Stimulated activated CD4-positive, alpha-beta T cell treated with anti-CD3 and anti-CD28 coated beads, Interleukin-2, amount 100 ng/mL, for 24 hours (primary cell): Measurements from ENCODE around the gene FGF18.

Experiments
- DNase-seq, 2 donors: peaks; one replicate each; pipeline ENCODE4 v3.0.0-alpha.2; 2020

Gene FGF18

DNA sequence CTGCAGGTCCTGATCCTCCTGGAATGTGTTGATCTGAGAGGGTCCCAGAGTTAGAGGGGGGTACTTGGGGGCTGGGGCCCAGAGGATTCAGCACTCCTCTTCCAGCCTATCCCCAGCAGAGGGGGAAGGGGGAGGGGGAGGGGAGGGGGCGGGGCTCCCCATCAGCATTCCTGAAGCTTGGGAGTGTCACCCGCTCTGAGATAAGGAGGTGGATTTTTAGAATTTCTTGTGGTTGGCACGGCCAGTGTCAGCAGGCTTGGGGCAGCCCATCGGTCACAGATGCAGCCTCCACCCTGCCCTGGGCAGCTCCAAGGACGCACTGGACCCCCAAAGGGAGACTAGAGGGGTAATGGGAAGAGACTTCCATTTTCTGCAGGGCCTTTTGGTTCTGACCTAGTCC, 5.3 kb downstream of the FGF18 start:
- no peak for DNase-seq

GRCh38 chr5:171425596-171426244, 6.3 kb downstream of the FGF18 start:
- DNase-seq = no peak

- DNase-seq = no peak
These were observed 6.8 kb downstream of the FGF18 start for GRCh38 chr5:171426266-171426665.

GRCh38 chr5:171426680-171427079, 7.2 kb downstream of the FGF18 start:
- DNase-seq = no peak

DNA sequence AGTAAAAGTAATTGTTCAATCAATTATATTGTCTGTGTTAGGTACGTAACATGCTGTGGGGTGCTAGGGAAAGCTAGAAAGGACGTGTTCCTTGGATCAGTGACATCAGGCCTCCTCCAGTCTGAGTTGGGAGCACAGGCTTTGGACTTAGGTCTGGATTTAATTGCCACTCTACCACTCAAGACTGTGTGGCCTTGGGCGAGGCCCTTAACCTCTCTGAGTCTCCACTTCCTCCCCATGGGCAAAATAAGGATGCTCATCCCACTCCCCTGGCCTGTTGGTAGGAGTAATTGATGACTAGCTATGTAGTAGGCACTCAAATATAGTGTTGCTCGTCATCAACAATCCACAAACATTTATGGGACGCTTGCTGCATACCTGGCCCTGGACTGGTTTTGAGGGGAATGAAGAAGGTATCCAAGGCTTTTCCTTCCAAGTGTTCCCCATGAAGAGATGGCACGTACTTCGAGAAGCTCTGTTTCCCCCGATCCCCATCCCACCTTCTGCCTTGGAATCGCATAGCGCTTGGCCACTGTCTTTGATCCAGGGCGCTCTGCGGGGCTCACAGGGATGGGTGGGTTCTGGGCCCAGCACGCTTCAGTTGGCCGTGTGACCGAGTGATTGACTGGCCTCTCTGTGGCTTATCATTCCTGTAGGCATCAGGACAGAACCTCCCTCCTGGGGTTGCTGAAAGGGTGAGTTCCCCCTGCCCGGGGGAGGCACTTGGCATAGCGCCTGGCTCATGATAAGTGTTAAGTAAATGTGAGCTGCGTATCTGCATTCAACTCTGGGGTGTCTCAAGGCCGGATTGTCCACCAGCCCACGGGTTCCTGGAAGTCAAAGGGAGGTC, 8.1 kb downstream of the FGF18 start:
- DNase-seq = no peak

DNA sequence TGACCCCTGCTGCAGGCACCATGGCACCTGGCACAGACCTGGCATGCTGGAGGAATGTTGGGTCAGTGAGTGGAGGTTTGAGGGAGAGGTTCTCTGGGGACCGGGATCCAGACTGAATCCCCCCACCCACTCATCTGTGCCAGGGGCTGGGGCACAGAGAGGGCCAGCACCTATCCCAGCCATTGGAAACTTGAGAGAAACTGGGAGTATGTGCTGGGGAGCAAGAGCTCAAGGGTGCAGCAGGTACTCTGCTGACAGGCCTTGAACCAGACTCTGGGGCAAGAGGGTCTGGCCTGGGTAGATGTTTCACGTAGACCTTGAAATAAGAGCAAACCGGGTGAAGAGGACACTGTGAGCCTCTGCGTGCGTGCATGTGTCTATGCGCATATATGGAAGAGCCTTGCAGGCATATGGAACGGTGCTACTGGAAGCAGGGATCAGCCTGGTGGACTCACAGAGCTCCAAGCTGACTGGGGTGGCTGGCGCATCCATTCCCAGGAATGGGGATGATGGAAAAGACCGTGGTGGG, 8.8 kb downstream of the FGF18 start:
- DNase-seq = no peak

- no peak for DNase-seq
These were observed 9.5 kb downstream of the FGF18 start for GRCh38 chr5:171428809-171429542.

DNA sequence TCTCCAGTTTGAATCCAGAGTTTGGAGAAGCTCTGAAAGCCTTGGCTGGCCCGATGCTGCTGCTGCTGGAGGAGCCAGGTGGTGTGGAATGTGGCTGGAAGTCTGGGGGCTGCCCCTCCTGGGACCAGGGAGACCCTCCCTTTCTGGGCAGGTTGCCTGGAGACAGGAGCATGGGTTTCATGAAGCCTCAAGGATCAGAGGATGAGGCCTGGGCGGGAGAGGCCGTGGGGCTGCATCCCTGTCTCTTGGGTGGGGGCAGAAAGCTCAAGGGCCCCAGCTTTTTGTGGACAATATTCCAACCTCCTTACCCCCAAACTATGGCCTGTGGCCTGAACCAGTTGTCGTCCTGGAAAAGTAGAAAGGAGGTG, 10.1 kb downstream of the FGF18 start:
- DNase-seq = no peak

GRCh38 chr5:171431251-171431777, 11.9 kb downstream of the FGF18 start:
- no peak for DNase-seq

- DNase-seq = no peak
These were observed 12.6 kb downstream of the FGF18 start for GRCh38 chr5:171432076-171432475.

DNA sequence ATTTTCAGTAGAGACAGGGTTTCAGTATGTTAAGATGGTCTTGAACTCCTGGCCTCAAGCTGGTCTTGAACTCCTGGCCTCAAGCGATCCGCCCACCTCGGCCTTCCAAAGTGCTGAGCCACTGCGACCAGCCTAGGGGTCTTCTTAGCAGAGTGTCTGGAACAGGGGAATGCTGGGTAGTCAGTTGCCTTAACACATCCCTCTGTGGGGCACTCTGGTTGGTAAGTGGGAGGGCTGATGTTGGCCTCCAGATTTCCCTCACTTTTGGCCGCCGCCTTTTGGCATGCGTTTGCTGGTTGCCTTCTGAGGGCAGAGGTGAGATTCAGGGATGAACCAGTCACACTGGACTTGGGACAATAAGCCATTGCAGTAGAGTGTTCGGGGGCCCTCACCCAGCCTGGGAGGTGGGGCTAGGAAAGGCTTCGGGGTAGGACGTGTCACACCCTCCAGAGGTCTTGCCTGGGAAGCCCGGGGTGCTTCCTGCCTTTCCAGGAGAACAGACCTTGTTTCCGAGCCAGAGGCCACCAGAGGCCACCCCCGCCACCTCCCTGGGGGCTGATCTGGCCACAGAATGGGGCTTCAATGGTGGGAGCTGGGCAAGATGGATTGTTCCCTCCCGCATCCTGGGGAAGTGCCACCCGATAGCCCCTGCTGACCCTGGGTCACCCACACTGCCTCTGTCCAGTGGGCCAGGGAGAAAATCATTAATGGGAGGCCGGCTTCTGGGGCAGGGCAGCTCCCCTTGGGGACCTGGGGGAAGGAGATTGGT, 13.3 kb downstream of the FGF18 start:
- no peak for DNase-seq

DNA sequence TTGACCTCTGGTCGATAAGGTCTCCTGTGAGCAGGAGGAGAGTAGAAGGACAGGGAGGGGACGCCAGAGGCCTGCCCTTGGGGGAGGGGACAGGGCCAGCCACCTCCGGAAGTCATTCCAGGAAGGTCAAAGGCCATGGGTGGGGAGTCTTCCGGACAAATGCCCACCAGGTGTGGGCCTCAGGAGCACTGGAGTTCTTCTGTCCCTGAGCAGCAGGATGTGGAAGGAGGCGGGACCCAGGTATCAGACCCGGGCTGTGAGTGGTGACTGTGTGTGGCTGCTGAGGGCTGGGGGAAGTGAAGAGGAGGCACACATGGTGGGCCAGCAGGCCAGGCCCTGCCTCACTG, 13.9 kb downstream of the FGF18 start:
- no peak for DNase-seq

DNA sequence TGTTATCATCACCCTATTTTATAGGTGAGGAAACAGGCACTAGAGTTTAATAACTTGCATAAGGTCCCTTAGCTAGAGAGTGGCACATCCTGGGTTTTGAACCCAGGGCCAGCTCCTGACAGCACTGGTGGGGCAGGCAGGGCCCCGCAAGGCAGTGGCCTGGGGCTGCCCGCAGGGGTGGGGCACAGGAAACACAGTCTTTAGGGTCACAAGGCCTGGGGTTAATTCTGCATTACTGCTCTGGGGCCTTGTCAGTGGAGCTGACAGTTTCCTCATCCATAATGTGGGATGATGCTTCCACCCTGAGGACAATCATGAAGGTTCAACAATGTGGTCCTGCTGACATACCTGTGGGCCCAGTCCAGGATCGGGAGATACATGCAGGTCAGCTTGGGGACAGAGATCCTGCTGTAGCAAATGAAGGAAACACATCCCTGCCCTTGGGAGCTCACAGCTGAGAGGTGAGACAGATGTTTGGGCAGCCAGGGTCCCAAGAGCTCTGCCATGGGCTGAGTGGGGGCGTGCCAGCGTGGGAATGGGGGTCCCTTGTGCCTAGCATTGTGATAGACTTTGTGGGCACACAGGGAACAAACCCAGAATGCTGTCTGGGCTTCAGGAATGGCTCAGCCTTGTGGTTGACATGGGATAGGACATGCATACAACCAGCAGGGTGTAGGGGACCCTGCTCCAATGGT, 14.7 kb downstream of the FGF18 start:
- DNase-seq = no peak

- DNase-seq = no peak
These were observed 15.4 kb downstream of the FGF18 start for GRCh38 chr5:171434874-171435273.

DNA sequence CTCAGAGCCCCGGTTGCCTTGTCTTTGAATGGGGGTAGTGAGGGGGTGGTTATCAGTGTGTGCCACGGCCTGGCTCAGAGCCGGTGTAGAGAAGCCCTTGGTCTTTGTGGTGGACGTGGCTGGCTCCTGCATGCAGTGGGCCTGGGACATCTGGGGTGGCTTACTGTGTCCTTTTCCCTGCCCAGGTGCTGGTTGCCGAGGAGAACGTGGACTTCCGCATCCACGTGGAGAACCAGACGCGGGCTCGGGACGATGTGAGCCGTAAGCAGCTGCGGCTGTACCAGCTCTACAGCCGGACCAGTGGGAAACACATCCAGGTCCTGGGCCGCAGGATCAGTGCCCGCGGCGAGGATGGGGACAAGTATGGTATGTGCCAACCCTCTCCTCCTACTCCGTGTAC, 16.5 kb downstream of the FGF18 start:
- DNase-seq = no peak

- DNase-seq = no peak
These were observed 17.4 kb downstream of the FGF18 start for GRCh38 chr5:171436804-171437285.

DNA sequence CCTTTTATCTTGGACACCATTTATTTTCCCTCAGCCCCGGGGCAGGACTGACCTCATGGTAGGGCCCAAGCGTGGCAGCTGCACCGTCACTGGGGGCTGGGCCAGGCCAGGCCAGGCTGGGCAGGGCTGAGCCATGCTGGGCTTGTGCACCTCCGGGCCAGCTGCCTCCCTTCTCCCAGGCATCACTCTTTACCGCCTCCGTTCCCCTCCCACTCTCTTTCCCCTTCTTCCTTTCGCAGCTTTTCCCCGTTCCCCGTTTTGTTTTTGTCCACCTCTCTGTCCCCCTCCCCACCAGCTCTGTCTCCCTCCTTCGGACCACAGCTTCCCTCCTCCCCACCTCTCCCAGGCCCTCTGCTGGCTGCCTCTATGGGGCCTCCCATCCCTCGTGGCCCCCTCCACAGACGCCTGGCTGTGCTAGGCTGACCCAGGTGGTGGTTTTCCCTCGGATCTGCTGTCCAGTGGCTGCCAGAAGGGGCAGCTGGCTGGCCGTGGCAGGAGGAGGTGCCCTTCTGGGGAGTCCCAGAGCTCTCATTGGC, 17.9 kb downstream of the FGF18 start:
- no peak for DNase-seq

- no peak for DNase-seq
These were observed 19.3 kb downstream of the FGF18 start for GRCh38 chr5:171438738-171439137.

DNA sequence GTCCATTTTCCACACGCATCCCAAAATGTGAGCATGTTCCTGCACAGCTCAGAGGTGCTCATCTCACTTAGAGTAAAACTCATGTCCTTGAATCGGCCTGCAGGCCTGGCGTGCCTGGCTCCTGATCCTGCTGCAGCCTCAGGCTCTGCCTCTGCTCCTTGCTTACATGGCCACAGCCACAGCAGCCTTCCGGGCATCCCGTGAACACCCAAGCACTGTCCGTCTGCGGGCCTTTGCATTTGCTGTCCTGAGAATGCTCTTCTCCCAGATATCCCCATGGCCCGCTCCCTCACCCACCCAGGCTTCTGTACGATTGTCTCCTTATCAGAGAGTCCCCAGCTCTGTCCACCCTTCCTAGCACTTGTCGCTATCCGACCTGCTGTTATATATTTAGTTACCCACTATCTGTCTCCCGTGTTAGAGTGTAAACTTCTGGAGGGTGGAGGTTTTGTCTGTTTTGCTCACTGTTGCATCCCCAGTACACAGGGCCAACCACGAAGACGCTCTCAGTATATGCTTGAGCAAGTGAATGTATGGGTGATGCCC, 21.9 kb downstream of the FGF18 start:
- no peak for DNase-seq

GRCh38 chr5:171442287-171443042, 23.0 kb downstream of the FGF18 start:
- no peak for DNase-seq

- no peak for DNase-seq
These were observed 25.1 kb downstream of the FGF18 start for GRCh38 chr5:171444582-171444981.
